GM18507 (cell line): ENCODE data around the gene MSI2.

Experiments
- DNase-seq: peaks from one replicate; pipeline ENCODE4 v3.0.0; 2011; ENCODE audit warnings: low read depth; ENCODE audit not compliant: insufficient read length; ENCODE audit errors: extremely low spot score
- FAIRE-seq: peaks from 2 replicates; lab custom pipeline; 2011; peaks lifted over from hg19 to GRCh38; lab: Jason Lieb, UNC

The MSI2 gene

DNA sequence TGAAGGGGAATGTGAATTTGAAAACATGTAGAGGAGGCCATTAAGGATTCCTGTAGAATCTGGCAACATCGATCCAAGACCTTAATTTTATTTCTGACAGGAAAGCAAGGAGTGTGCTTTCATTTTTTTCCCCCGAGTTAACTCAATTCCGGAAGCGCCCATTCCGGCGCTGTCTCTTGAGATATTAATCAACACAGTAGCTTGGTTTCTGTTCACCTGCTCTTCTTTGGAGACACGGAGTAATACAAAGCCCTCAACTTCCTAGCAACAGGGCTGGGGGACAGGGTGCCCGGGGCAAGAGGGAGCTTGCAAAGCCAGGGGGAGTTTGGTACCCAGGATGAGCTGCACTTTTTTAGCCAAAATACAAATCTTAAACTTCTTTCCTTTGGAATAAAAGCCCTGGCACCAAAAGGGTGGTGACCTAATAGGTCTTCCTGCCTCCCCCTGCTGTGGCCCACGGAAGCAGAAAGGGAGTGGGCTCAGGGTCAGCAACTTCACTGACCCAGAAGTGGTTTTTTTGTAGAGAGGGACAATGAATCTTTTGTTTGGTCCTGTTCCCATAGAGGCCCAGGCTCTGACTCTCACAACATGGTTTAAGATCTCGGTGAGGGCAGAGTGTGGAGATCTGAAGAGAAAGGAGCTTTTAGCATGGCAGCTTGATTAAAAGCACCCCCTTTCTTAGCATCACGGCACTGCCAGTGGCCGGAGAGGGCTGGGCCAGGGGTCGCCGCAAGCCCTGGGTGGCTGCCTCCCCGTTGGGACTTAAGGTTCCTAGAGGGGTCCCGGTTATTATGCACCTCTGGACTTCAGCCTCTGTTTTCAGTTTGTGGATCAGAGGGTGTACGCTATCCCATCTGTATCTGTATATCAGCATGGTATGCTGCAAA, 281.4 kb downstream of the MSI2 start:
- DNase-seq (no peak), FAIRE-seq (no peak)

DNA sequence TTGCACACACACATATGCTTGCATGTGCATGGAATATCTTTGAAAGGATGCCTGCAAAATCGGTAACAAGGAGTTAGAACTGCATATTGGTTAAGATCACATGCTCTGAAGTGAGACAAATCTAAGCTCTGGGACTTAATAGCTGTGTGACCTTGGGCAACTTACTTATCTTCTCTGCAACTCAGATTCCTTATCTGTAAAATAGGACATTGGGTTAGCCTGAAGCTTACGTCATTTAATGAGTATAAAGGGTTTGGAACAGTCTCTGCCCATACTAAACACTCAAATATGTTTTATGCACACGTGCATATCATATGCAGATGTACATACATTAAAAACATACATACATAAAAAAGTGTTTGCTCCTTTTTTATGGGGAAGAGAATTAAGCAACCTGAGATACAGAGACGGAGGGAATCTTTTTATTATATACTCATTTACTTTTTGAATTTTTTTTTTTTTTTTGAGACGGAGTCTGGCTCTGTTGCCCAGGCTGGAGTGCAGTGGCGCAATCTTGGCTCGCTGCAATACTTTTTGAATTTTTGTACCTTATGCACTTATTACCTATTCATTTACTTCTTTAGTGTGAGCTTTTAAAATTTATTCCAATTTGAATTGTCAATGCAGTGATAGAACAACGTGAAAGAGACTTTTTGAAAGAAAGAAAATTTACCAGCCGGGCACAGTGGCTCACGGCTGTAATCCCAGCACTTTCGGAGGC, 282.6 kb downstream of the MSI2 start:
- FAIRE-seq (no peak), DNase-seq (no peak)

DNA sequence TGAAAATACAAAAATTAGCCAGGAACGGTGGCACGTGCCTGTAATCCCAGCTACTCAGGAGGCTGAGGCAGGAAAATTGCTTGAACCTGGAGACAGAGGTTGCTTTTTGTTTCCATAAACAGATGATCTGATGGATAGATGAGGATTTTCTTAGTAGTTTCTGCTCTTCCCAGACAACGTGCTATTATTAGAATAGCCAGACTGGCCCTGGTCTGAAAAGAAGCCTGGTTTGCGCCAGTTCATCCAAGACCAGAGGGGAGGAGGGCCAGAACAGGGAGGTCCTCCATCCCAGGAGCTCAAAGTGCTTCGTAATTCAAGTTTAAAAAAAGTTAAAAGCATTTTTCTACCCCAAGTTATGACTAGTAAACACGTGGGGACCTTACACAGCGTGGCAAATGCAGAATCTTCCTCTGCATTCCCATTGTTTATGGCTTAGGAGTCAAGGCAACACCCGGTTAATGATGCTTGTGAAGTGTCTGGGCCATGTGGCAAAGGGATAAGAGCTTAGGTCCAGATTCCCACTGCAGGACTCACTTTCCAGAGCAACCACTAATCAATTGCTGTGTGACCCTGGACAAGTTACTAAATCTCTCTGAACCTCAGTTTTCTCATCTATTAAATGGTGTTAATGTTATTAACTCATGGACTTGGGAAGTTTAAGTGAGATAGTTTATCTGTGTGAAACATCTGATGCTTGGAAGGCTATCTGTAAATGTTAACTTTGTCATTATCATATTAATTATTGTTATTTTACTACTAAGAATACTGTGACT, 283.4 kb downstream of the MSI2 start:
- no peak for FAIRE-seq
- no peak for DNase-seq

DNA sequence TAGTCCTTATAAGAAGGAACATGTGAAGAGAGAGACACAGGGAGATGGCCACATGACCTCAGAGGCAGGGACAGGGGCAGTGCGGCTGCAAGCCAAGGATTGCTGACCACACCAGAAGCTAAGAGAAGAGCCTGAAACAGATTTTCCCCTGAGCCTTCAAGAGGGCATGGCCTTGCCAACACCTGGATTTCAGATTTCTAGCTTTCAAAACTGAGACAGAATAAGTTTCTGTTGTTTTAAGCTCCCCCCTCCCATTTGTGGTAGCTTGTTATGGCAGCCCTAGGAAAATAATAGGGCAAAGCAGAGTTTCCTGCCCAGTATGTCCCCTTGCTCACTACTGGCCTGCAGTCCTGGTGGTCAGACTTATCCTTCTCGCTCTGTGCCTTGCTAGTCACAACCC, 284.3 kb downstream of the MSI2 start:
- FAIRE-seq: no peak

DNA sequence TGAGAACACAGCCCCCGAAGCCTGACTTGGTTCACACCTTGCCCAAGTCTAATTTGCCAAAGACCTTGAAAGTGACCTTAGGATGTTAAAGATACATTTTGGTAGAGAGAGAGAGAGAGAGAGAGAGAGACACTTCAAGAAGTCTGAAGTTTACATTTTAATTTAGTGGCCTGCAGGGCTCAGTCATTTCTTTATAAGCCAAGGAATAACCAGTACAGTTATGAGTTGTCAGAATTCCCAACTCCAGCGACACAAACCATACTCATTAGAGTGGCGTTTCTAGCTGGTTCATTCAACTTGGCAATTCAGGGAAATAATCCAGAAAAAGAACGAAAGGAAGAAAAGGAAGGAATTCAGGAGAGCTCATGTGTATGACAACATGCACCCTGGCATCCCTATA, 284.7 kb downstream of the MSI2 start:
- DNase-seq (no peak), FAIRE-seq (no peak)

More for the DNA sequence above, 284.3 kb downstream of the MSI2 start:
- DNase-seq: no peak

DNA sequence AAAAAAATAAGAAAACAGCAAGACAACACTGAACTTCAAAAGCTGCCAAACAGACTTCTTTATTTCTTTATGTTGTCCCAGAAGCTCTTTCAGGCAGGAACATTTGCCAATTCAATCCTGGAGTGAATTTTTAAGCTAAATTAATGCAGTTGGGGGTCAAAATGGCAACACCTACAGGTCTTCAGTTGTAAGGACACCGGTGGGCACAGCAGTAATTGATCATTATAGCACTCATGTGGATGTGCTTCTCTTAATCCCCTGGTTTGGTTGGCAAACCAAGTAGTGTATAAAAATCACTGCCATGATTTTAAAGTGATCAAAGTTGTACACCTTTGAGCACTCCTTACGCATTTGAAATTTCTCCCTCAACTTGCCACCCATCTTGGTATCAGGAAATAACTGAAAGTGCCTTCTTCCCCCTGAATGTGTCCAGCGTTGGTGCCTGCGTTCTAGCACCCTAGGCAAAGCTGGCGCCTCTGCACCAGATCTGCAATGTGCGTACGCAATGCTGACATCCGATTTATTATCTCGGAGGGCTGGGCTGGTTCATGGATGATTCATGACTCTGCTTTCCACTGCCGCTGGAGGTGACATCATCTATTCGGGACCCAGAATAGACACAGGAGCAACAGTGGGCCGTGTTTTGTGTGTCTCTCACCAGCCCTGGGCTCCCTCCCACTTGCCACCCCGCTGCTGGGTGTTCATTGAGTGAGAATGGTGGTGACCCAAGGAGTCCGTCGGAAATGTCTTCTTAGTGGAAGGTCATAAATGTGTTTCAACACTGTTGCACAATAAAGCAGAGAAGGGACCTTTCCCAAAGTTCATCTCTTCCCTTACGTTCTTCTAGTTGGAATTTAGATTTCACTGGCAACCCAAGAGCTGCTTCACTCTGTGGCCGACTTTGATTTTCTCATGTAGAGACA, 285.4 kb downstream of the MSI2 start:
- FAIRE-seq (no peak), DNase-seq (no peak)

DNA sequence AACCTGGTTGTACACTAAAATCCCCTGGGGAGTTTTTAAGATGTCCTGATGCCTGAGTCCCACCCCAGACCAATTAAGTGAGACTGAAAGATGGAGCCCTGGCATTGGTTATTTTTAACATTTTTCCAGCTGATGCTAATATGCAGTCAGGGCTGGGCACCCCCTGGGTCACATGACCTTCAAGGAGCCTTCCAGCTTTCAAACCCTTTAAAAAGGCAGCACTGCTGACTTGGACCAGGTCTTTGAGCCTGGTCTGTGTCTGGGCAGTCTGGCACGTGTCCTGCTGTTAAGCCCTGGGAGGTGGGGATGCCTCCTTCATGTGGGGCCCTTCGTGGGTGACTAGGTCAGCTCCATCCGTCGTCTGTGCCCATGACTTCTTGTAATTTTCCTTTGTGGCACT, 286.2 kb downstream of the MSI2 start:
- DNase-seq (no peak), FAIRE-seq (no peak)

DNA sequence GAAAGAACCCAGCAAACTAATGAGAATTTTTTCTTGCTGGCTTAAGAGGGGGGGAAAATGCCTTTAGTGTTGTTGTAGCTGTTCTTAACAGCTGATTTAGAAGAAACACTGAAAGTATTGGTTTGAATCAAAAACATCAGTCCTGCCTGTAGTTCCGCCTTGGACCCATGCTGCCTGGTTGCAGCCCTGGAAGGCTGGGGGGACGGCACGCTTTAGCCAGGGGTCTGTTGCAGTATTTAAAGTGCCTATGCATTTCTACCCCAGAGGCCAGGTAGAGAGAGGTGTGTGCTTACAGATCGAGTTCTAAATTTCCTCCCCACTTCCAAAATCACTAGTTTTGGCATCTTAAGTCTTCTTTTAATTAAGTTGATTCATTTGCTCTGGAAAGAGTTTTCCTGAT, 286.9 kb downstream of the MSI2 start:
- DNase-seq (no peak), FAIRE-seq (no peak)

DNA sequence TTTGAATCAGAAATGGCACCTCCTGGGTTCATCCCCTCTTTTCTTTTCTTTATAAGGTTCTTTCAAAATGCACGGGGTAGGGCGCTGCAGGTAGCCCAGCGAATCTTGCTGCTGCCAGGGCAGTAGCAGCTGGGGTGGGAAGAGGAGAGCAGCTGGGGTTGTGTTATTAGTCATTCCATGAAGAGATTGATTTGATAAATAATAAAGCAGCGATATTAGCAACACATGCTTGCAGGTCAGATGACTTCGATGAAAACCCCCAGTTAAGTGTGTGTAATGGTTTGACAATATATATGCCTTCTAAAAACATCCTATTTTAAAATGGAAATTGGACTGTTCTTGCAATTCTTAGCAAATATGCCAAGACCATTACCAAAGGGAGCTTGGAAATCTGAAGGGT, 288.1 kb downstream of the MSI2 start:
- FAIRE-seq (no peak), DNase-seq (no peak)

DNA sequence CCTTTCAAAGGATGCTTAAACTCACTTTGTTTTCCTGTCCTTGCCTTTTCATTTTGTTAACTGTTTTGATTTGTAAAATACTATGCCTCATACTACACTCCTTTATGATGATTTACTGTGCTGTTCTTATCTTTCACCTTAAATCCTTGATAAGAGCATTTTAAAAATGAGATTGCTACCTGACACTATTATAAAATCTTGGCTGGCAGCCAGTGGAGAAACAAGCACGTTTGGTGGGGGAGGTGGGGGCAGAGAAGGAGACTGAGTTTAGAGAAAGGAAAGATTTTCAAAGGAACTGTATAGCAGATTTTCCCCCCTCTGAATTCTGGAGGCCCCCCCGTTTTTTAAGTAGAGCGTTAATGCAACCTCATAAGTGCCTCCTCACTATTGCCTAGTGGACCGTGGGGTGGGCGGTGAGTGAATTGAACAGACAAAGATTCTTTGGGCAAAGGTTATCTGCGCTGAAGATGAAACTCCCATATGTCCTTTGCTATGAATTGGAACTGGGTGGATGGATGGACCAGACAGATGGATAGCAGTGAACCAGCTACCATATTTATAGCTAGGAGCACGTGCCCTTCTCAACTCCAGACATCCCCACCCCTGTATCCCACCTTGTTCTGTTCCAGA, 288.6 kb downstream of the MSI2 start:
- DNase-seq (no peak), FAIRE-seq (no peak)

DNA sequence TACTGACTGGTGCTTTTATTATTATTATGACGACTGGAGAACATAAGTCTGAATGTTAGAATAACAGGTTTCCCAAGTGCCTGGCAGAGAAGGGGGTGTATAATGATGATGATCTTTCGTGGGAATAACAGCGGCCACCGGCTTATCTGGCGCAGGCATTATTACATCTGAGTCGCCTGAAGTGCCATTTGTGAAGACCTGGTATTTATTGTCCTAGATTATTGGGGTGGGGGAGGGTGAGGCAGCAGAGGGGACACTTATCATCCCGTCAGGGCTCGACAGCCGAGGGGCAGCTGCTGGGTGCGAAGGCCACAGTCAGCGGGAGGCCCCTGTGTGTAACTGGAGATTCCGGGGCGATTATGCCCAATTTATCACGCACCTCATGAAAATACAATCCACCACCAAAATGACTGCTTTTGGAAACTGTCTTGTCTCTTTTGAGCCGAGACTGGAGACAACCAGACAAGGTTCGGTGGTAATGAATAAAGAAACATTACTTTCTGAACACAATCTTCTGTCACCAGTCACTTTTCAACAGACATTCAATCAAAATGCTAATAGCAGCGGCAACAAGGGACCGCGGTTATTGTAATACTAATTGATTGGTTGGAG, 289.5 kb downstream of the MSI2 start:
- FAIRE-seq (no peak), DNase-seq (no peak)

DNA sequence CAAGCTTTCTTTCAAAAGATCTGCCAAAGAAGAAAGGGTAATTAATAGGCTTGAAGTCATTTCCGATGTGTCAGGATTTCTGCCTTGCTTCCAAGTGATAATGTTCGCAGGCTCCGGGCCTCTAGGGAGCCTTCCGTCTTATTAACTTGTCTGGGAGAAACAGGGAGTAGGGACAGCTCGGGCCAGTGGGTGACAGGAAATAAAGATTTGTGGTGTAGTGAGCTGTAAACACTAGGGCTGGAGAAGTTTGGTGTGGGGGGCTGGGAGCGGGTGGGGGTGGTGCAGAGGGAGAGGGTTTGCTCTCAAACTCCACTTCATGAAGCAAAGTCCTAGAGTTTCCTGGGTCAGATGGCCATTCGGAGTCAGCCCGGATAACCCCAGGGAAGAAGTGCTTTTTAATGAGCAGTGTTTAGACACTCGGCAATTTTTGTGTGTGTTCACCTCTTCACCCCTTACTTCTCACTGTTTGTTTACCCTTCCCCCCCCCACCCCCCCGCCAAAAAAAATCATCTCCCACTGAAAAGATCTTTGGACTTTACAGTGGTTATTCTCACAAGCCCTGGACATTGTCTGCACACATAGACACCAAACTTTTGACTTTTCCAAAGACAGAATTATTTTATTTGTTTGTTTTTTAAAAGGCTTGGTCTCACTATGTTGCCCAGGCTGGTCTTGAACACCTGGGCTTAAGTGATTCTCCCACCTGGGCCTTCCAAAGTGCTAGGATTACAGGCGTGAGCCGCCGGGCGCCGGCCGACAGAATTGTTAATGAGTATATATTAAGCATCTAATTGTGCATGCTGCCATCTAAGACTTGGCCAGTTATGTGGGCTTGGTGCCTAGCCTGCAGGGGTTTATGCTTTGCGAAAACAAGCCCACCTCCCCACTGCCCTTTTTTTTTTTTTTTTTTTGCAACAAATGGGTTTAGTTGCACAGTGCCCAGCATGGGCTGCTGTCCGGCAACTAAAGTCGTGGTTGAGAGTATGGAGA, 292.4 kb downstream of the MSI2 start:
- DNase-seq: no peak
- FAIRE-seq: no peak

DNA sequence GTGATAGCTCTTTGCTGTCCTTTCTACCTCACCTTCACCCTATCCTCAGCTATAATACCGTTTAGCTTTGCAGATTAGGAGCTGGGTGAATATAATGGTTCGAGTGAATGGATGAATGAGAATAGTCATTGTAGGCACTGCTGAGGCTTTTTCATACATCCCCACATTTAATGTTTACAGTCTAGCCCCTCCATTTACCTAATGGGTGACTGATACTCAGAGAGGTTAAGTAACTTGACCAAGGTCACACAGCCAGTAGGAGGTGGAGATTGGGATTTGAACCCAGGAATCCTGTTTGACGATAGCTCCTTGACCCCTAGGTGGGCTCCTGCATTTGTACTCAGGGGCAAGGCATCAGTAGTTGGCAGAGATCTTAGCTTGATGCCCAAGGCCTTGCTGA, 293.1 kb downstream of the MSI2 start:
- DNase-seq (no peak), FAIRE-seq (no peak)

DNA sequence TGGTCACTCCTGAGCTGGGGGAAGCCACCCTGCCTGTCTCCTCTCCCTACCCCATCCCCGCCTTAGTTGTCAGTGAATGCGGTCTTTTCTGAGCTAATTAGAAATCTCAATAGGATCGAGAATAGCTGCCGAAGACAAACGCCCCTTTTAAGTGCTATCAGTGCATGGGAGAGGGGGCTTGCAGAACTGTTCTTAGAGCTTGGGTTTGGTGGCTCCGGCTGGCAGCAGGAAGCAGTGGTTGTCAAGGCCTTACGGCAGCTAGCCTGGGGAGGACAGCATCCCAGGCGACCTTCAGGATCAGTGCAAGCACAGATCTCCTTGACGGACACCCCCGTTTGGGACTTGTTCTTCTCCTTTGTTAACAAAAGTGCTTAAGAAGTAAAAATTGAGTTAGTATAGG, 293.7 kb downstream of the MSI2 start:
- DNase-seq: no peak
- no peak for FAIRE-seq

DNA sequence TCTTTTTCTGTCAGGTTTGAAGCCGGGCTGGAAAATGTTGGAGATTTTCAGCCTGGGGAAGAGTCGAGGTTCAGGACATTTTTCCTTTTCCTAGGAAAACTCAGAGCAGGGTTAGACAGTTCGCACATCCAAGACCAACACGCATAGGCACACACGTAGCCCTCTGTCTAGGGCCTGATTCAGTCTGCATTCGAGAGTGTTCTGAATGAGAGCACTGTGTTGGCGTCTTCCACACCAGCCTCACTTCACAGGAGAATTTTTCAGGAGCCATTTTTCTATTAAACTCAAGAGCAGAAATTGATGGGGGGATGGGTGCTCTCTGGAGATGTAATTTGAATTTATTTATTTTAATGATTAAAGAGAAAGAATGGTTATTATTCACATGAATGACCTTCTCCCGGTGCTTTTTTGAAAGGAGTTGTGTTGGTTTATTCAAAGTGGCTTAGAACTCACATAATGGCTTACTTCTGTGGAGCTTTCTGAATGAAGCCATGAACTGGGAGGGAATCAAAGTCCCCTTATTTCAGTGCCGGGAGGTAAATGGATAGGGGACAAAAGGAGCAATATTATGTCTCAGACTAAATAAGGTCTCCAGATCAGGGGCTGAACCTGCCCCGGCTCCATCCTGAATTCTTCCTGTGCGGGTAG, 294.5 kb downstream of the MSI2 start:
- FAIRE-seq (no peak), DNase-seq (no peak)

DNA sequence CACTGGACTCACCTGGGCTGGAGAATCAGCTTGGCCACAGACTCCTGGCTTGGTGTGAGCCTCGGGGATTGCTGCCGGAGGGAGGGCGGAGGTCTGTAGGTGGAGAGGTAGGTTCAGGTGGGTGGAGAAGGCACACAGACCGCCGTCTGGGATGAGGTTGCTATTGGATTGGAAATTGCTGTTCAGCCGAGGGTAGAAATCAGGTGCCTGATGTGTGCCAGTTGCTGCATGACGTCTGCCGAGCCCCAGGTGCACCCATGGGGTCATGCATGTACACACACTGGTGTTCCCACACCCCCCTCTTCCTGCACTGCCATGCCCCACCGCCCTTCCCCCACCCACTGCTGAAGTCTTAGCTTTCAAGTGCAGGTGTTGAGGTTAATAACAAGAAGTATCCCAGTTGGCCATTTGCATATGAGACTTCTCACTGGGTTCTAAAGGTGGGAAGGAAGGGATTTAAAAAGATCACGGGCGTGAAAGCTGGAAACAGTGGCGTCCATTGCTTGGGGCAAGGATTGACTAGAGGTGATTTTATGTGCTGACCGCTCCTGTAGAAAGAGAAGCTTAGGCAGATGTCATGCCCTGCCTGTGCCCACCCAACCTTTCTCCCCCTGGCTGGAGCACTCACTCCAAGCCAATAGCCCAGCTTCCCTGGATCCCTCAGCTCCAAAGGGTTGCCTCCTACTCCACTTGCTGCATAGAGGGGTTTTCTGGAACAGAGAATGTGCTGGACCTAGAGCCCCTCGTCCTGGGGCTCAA, 295.2 kb downstream of the MSI2 start:
- FAIRE-seq: peak; percentile 38
- DNase-seq: peak; percentile 28
